ENCODE measurements around the gene PRH1. TPM values are rescaled to one million over a fixed set of nuclear protein-coding genes. Genes with fewer than 3 reads are reported as not detected.

Gene PRH1
- total RNA-seq, 1 experiment from 2014 or later, result 21.2 TPM

- Mint-ChIP-seq H3K4me1 (ENCODE audit: low read depth, unreplicated experiment) (no peaks in the 10 kb centered on the region), H3K4me3 (ENCODE audit: unreplicated experiment) (no peak overlapping the region), H3K9me3 (ENCODE audit: unreplicated experiment) (peaks cover 28% of the 10 kb centered on the region), H3K27me3 (ENCODE audit: insufficient read depth, unreplicated experiment) (no peaks in the 10 kb centered on the region), H3K36me3 (ENCODE audit: insufficient read depth, unreplicated experiment) (peaks cover 15% of the 10 kb centered on the region), H3K27ac (ENCODE audit: unreplicated experiment) (no peak overlapping the region)
- H3K4me3 ChIP-seq (ENCODE audit: low read depth, low read length), result no peak overlapping the region
- peaks cover 2% of the 10 kb centered on the region; the same call in 1 of the 2 replicates for H3K36me3 ChIP-seq (ENCODE audit: control insufficient read depth, insufficient read depth, low read length)
- H3K4me1 ChIP-seq, result no peaks in the 10 kb centered on the region
- H3K27me3 ChIP-seq (replicated peaks; ENCODE audit: control insufficient read depth, insufficient read depth, low read length), result no peaks in the 10 kb centered on the region
- BruUV-seq (replicated peaks), result no TSS peak
- peaks cover 18% of the 10 kb centered on the region for H3K9me3 ChIP-seq
- ChIA-PET CTCF (no interaction called here), POLR2A (no interaction called here)
- TF ChIP-seq, protein P1, sequence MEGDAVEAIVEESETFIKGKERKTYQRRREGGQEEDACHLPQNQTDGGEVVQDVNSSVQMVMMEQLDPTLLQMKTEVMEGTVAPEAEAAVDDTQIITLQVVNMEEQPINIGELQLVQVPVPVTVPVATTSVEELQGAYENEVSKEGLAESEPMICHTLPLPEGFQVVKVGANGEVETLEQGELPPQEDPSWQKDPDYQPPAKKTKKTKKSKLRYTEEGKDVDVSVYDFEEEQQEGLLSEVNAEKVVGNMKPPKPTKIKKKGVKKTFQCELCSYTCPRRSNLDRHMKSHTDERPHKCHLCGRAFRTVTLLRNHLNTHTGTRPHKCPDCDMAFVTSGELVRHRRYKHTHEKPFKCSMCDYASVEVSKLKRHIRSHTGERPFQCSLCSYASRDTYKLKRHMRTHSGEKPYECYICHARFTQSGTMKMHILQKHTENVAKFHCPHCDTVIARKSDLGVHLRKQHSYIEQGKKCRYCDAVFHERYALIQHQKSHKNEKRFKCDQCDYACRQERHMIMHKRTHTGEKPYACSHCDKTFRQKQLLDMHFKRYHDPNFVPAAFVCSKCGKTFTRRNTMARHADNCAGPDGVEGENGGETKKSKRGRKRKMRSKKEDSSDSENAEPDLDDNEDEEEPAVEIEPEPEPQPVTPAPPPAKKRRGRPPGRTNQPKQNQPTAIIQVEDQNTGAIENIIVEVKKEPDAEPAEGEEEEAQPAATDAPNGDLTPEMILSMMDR (IDR thresholded peaks at IDR 0.05; ENCODE audit: insufficient read depth in 1 of 2, low read depth in 1 of 2, low read length in 1 of 2, severe bottlenecking in 1 of 2, unreplicated experiment in 1 of 2), result no peak
- intact Hi-C loops (cut with micrococcal nuclease; ENCODE audit: unreplicated experiment), result no loop called here
- no peak for DNase-seq
These were observed 30.3 kb downstream of the PRH1 start for GRCh38 chr12:10853776-10854175.

DNA sequence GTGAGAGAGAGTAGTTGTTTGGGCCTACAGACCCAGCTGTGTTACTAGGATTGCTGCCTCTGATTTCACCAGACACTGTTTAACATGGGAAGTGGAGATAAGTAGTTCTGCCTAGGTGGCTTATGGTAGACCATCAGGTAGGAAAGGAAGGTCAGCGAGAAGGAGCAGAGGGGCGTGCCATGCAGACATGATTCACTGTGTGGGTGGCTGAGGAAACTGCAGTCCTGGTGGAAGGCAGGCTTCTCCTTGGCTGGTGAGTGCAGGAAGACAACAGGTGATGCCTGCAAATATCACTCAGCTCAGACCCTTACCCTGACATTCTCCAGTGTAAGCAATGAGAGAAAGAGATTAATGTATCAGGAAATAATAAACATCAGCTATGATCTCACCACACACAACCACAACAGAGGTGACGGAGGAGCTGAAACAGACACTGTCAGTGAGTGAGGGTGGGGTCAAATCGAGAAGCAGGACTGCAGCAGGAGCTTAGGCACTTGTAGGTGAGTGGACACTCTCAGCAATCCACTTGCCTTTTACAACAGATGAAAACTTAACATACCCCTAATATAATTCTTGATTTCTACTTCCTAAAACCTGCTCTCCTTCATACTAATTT is 32.7 kb downstream of the PRH1 start:
- intact Hi-C loops (cut with micrococcal nuclease; ENCODE audit: unreplicated experiment), result no loop called here
- ChIA-PET CTCF (no interaction called here), POLR2A (no interaction called here)
- Histone ChIP-seq H3K9me3 (peaks cover 12% of the 10 kb centered on the region), H3K27me3 (replicated peaks; ENCODE audit: control insufficient read depth, insufficient read depth, low read length) (no peaks in the 10 kb centered on the region), H3K4me1 (no peaks in the 10 kb centered on the region), H3K4me3 (ENCODE audit: low read depth, low read length) (no peak overlapping the region), H3K36me3 (ENCODE audit: control insufficient read depth, insufficient read depth, low read length) (0 out of 2 replicates have a peak, but pooled peaks cover 2% of the 10 kb centered on the region)
- TF ChIP-seq, protein P1 (IDR thresholded peaks at IDR 0.05; ENCODE audit: insufficient read depth in 1 of 2, low read depth in 1 of 2, low read length in 1 of 2, severe bottlenecking in 1 of 2, unreplicated experiment in 1 of 2), result no peak
- Mint-ChIP-seq H3K36me3 (ENCODE audit: insufficient read depth, unreplicated experiment) (peaks cover 9% of the 10 kb centered on the region), H3K4me1 (ENCODE audit: low read depth, unreplicated experiment) (no peaks in the 10 kb centered on the region), H3K9me3 (ENCODE audit: unreplicated experiment) (peaks cover 8% of the 10 kb centered on the region), H3K4me3 (ENCODE audit: unreplicated experiment) (no peak overlapping the region), H3K27me3 (ENCODE audit: insufficient read depth, unreplicated experiment) (no peaks in the 10 kb centered on the region), H3K27ac (ENCODE audit: unreplicated experiment) (no peak overlapping the region)
- no TSS peak for BruUV-seq (replicated peaks)
- DNase-seq, result no peak

- H3K27ac Mint-ChIP-seq (ENCODE audit: unreplicated experiment), result no peak within 1 kb of the TSS
- H3K27me3 Mint-ChIP-seq (ENCODE audit: insufficient read depth, unreplicated experiment), result no peaks in the 10 kb centered on the region
- H3K27me3 ChIP-seq (replicated peaks; ENCODE audit: control insufficient read depth, insufficient read depth, low read length), result no peaks in the 10 kb centered on the region
- H3K4me3 Mint-ChIP-seq (ENCODE audit: unreplicated experiment), result no peak within 1 kb of the TSS
- no TSS peak for BruUV-seq (replicated peaks)
- H3K36me3 Mint-ChIP-seq (ENCODE audit: insufficient read depth, unreplicated experiment), result no peaks in the 10 kb centered on the region
- intact Hi-C loops (cut with micrococcal nuclease; ENCODE audit: unreplicated experiment), result no loop called here
- H3K4me3 ChIP-seq (ENCODE audit: low read depth, low read length), result no peak within 1 kb of the TSS
- no peak for DNase-seq
- TF ChIP-seq, protein P1 (IDR thresholded peaks at IDR 0.05; ENCODE audit: insufficient read depth in 1 of 2, low read depth in 1 of 2, low read length in 1 of 2, severe bottlenecking in 1 of 2, unreplicated experiment in 1 of 2), result no peak
- ChIA-PET POLR2A (no interaction called here), CTCF (no interaction called here)
- H3K4me1 Mint-ChIP-seq (ENCODE audit: low read depth, unreplicated experiment), result no peaks in the 10 kb centered on the region
- no peaks in the 10 kb centered on the region for H3K9me3 Mint-ChIP-seq (ENCODE audit: unreplicated experiment)
- no peaks in the 10 kb centered on the region for H3K9me3 ChIP-seq
- H3K4me1 ChIP-seq, result 0 out of 2 replicates have a peak, but pooled peaks cover 4% of the 10 kb centered on the region
- no peaks in the 10 kb centered on the region for H3K36me3 ChIP-seq (ENCODE audit: control insufficient read depth, insufficient read depth, low read length)
These were observed 34.6 kb downstream of the PRH1 start, which contains the start of gene PRR4 for GRCh38 chr12:10849425-10849878. Gene PRR4, minus strand, starts transcription at chr12:10849475. Its CDS starts 38 bp downstream, at chr12:10849437.

Measured in Caco-2 (cell line).